Posterior vena cava (tissue), 2 donors: ENCODE measurements around the gene ZBTB40. TPM values are rescaled to one million over a fixed set of nuclear protein-coding genes. Genes with fewer than 3 reads are reported as not detected.

Source experiments
- total RNA-seq, 2 donors: library from RNA; stranded (reverse); fragmentation: NEBNext Ultra II Directional; extraction: Animal tissue kit (Norgen Biotek cat#: 25700); gene quantifications; one replicate each; pipeline ENCODE4 v1.2.1, GENCODE V29; 2021
- donor health status: DM: yes; HTN: yes; CAD: no.
- donor health status: DM: yes; HTN: yes; CAD: no.

ZBTB40 gene
- total RNA-seq, 2 donors from 2014 or later, result 14.9 to 17.2 TPM

Other genes starting within 250 kb of the ZBTB40 start
- gene EPHA8, start 111.6 kb downstream of the ZBTB40 start, total RNA-seq, result not detected
- 100 to 1,000 TPM in 1 of 2 donors, 10 to 100 TPM in 1; 72.6 to 301 TPM for gene C1QA, start 184.8 kb downstream of the ZBTB40 start, total RNA-seq
- gene C1QC, start 191.8 kb downstream of the ZBTB40 start, total RNA-seq, result 100 to 1,000 TPM; 124 to 414 TPM
- gene C1QB, start 201.4 kb downstream of the ZBTB40 start, total RNA-seq, result 100 to 1,000 TPM; 125 to 441 TPM